SK-N-MC (cell line): Measurements from ENCODE around the gene PF4V1.

ENCODE experiments used
- DNase-seq: peaks from one replicate; pipeline ENCODE4 v3.0.0-alpha.2; 2011; ENCODE audit warnings: low read depth, low spot score
- H3K27ac ChIP-seq: fragments of 200-600 bp; sonication (generic); 2 replicates; pipeline ENCODE4 v1.5.1; 2016; ENCODE audit warnings: mixed run types
- H3K36me3 ChIP-seq: fragments of 200-600 bp; sonication (generic); 2 replicates; pipeline ENCODE4 v1.6.1; 2017; ENCODE audit warnings: antibody characterized with exemption, low read length, mixed read lengths; ENCODE audit not compliant: insufficient read depth
- H3K4me3 ChIP-seq: fragments of 200-600 bp; sonication (generic); 2 replicates; pipeline ENCODE4 v1.5.1; 2016
- H3K9ac ChIP-seq: fragments of 200-600 bp; sonication (generic); 2 replicates; pipeline ENCODE4 v1.8.0; 2017; ENCODE audit warnings: mixed run types, mixed read lengths; ENCODE audit not compliant: insufficient read length
- H3K9me3 ChIP-seq: fragments of 200-600 bp; sonication (generic); 2 replicates; pipeline ENCODE4 v1.6.1; 2017; ENCODE audit warnings: low read depth, mild to moderate bottlenecking, antibody characterized with exemption, low read length, moderate library complexity, mixed read lengths
- EZH2 ChIP-seq: fragments of 200-600 bp; sonication (generic); IDR thresholded peaks from one replicate; pipeline ENCODE4 v1.6.1; 2017; ENCODE audit warnings: antibody characterized with exemption
- FOXP2 ChIP-seq: optimal IDR thresholded peaks from 2 replicates; pipeline ENCODE3; 2011; ENCODE audit warnings: mild to moderate bottlenecking, moderate library complexity; ENCODE audit not compliant: insufficient read depth; ENCODE audit errors: extremely low read length, control extremely low read depth
- POLR2AphosphoS5 ChIP-seq: IDR thresholded peaks from 2 replicates; pipeline ENCODE4 v1.6.1; 2012; ENCODE audit warnings: mild to moderate bottlenecking, low read depth, low read length, borderline replicate concordance

The PF4V1 gene

GRCh38 chr4:73841243-73841925 lies 11.7 kb upstream of the PF4V1 start:
- Histone ChIP-seq H3K9me3 (no peaks in the 10 kb centered on the region), H3K4me3 (no peak overlapping the region), H3K9ac (no peak overlapping the region), H3K36me3 (no peaks in the 10 kb centered on the region), H3K27ac (no peak overlapping the region)
- TF ChIP-seq POLR2AphosphoS5 = no peak
- TF ChIP-seq FOXP2 = no peak
- TF ChIP-seq EZH2 = no peak
- DNase-seq = no peak

- DNase-seq = no peak
- Histone ChIP-seq H3K4me3 (no peak overlapping the region), H3K9me3 (no peaks in the 10 kb centered on the region), H3K9ac (no peak overlapping the region), H3K27ac (no peak overlapping the region), H3K36me3 (no peaks in the 10 kb centered on the region)
- TF ChIP-seq EZH2 (no peak), FOXP2 (no peak), POLR2AphosphoS5 (no peak)
Measured at GRCh38 chr4:73842696-73843095, 10.4 kb upstream of the PF4V1 start.

GRCh38 chr4:73843369-73843768 lies 9.7 kb upstream of the PF4V1 start:
- H3K4me3 ChIP-seq = no peak overlapping the region
- H3K9ac ChIP-seq = no peak overlapping the region
- no peaks in the 10 kb centered on the region for H3K9me3 ChIP-seq
- H3K36me3 ChIP-seq = no peaks in the 10 kb centered on the region
- DNase-seq = no peak
- TF ChIP-seq EZH2 = no peak
- no peak for TF ChIP-seq FOXP2
- no peak for TF ChIP-seq POLR2AphosphoS5
- no peak overlapping the region for H3K27ac ChIP-seq

- Histone ChIP-seq H3K36me3 (no peaks in the 10 kb centered on the region), H3K4me3 (no peak overlapping the region), H3K9me3 (no peaks in the 10 kb centered on the region), H3K9ac (no peak overlapping the region), H3K27ac (no peak overlapping the region)
- DNase-seq = no peak
- TF ChIP-seq EZH2 = no peak
- TF ChIP-seq POLR2AphosphoS5 = no peak
- no peak for TF ChIP-seq FOXP2
Measured at GRCh38 chr4:73844345-73844744, 8.8 kb upstream of the PF4V1 start.

- no peaks in the 10 kb centered on the region for H3K9me3 ChIP-seq
- no peak overlapping the region for H3K27ac ChIP-seq
- TF ChIP-seq FOXP2 (no peak), POLR2AphosphoS5 (no peak), EZH2 (no peak)
- no peak for DNase-seq
- H3K4me3 ChIP-seq = no peak overlapping the region
- H3K36me3 ChIP-seq = no peaks in the 10 kb centered on the region
- no peak overlapping the region for H3K9ac ChIP-seq
Measured at GRCh38 chr4:73844806-73845205, 8.3 kb upstream of the PF4V1 start.

- Histone ChIP-seq H3K36me3 (no peaks in the 10 kb centered on the region), H3K9ac (no peak overlapping the region), H3K27ac (no peak overlapping the region), H3K4me3 (no peak overlapping the region), H3K9me3 (no peaks in the 10 kb centered on the region)
- no peak for DNase-seq
- TF ChIP-seq EZH2 (no peak), POLR2AphosphoS5 (no peak), FOXP2 (no peak)
Measured at GRCh38 chr4:73847526-73848182, 5.4 kb upstream of the PF4V1 start.

GRCh38 chr4:73848183-73848777 lies 4.8 kb upstream of the PF4V1 start:
- Histone ChIP-seq H3K27ac (no peak overlapping the region), H3K9me3 (no peaks in the 10 kb centered on the region), H3K36me3 (no peaks in the 10 kb centered on the region), H3K4me3 (no peak overlapping the region), H3K9ac (no peak overlapping the region)
- TF ChIP-seq EZH2 (no peak), POLR2AphosphoS5 (no peak), FOXP2 (no peak)
- DNase-seq = no peak

GRCh38 chr4:73850261-73850970 lies 2.7 kb upstream of the PF4V1 start:
- Histone ChIP-seq H3K4me3 (no peak overlapping the region), H3K27ac (no peak overlapping the region), H3K9me3 (no peaks in the 10 kb centered on the region), H3K9ac (no peak overlapping the region), H3K36me3 (no peaks in the 10 kb centered on the region)
- DNase-seq = no peak
- TF ChIP-seq EZH2 (no peak), POLR2AphosphoS5 (no peak), FOXP2 (no peak)
